HG03135 (cell line): ENCODE measurements around the gene ARHGAP35.
A peak's percentile ranks its signal among the peaks of the same experiment; 100 is the strongest.
"Not testable (repeated sequence)": the region's sequence is repeated elsewhere in the genome, so short reads cannot be mapped to it uniquely, and the experiment has no call there.

Experiments
- ATAC-seq: cut with Tn5 transposase; IDR thresholded peaks from one replicate; pipeline ENCODE4 v1.9.1; 2021; ENCODE audit warnings: mild to moderate bottlenecking, moderate library complexity; ENCODE audit not compliant: unreplicated experiment

ARHGAP35 gene

GRCh38 chr19:46860846-46861690 is at the start of gene ARHGAP35:
Gene ARHGAP35 (plus strand): TSS chr19:46860997. CDS start chr19:46918676, 57,679 bp downstream.
- peak; percentile 3 for ATAC-seq

- no peak for ATAC-seq
Observed at GRCh38 chr19:46812977-46813838, 47.6 kb upstream of the ARHGAP35 start.

- ATAC-seq, result no peak
Observed at GRCh38 chr19:46813839-46814358, 46.9 kb upstream of the ARHGAP35 start.

GRCh38 chr19:46815833-46816627 is 44.8 kb upstream of the ARHGAP35 start:
- ATAC-seq, result no peak

- ATAC-seq, result no peak
Observed at GRCh38 chr19:46818812-46819211, 42.0 kb upstream of the ARHGAP35 start.

- no peak for ATAC-seq
Observed at GRCh38 chr19:46821512-46822409, 39.0 kb upstream of the ARHGAP35 start.

- ATAC-seq, result not testable (repeated sequence)
Observed at GRCh38 chr19:46822410-46822787, 38.4 kb upstream of the ARHGAP35 start.

GRCh38 chr19:46823049-46823448 is 37.7 kb upstream of the ARHGAP35 start:
- no peak for ATAC-seq

- ATAC-seq, result no peak
Observed at GRCh38 chr19:46824890-46825730, 35.7 kb upstream of the ARHGAP35 start.

GRCh38 chr19:46825731-46826055 is 35.1 kb upstream of the ARHGAP35 start:
- ATAC-seq, result no peak

- ATAC-seq, result no peak
Observed at GRCh38 chr19:46828484-46828883, 32.3 kb upstream of the ARHGAP35 start.

- no peak for ATAC-seq
Observed at GRCh38 chr19:46830864-46831263, 29.9 kb upstream of the ARHGAP35 start.

- ATAC-seq, result no peak
Observed at GRCh38 chr19:46834121-46834520, 26.7 kb upstream of the ARHGAP35 start.

GRCh38 chr19:46834984-46835383 is 25.8 kb upstream of the ARHGAP35 start:
- ATAC-seq, result no peak

GRCh38 chr19:46838160-46838559 is 22.6 kb upstream of the ARHGAP35 start:
- no peak for ATAC-seq

GRCh38 chr19:46839752-46840497 is 20.9 kb upstream of the ARHGAP35 start:
- ATAC-seq, result no peak

GRCh38 chr19:46840498-46840942 is 20.3 kb upstream of the ARHGAP35 start:
- ATAC-seq, result no peak

- no peak for ATAC-seq
Observed at GRCh38 chr19:46841458-46842083, 19.2 kb upstream of the ARHGAP35 start.
